Transverse colon (tissue), 3 donors: ENCODE measurements around the gene THAP8.

Source experiments
- CTCF ChIP-seq, 5 experiments: fragments of 200-600 bp in 3 of 5; fragments of 450-650 bp in 2 of 5; sonication (generic) in 3 of 5; IDR thresholded peaks; 1 replicate in 2 of 5; 2 replicates in 3 of 5; pipeline ENCODE4 v1.5.1; 2016 to 2017; ENCODE audit warnings: antibody characterized with exemption in 5 of 5, inconsistent platforms in 3 of 5, mild to moderate bottlenecking in 2 of 5, moderate library complexity in 1 of 5
- POLR2A ChIP-seq: fragments of 450-650 bp; IDR thresholded peaks from one replicate; pipeline ENCODE4 v1.6.1; 2016; ENCODE audit warnings: antibody characterized with exemption, mild to moderate bottlenecking, moderate library complexity

- TF ChIP-seq CTCF (IDR thresholded peaks at IDR 0.05) (no peak), POLR2A (no peak)
These were observed 34.9 kb downstream of the THAP8 start for GRCh38 chr19:36019061-36019670.
